ENCODE results near the gene TFPI. TPM values are rescaled to one million over a fixed set of nuclear protein-coding genes. Genes with fewer than 3 reads are reported as not detected.

TFPI gene
- total RNA-seq, 1 experiment from 2014 or later, result 129 TPM

DNA sequence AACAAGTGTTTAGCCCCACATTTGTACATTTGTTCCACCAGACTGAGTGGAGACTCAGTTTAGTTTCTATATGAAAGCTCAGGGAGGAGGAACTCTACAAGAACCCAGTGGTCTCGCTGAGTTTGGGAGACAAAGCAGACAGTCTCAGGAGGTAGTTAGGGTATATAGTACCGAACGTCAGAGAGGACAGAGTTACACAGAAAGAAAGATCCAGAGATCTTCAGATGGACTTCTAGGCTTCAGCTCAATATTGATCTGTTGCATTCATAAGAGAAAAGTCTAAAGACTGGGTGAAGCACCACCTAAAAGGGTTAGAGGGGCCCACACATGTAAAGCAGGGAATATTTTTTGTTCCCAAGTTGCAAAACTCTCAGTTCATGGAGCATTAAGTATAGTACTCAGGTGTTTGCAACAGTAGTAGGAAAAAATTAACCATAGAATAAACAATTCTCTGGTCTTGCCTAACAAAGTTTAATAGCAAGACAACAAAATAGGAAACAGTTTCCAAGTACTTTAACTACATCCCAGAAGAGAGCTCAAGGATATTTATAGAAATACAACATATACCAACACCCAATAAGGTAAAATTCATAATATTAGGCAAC lies 4.2 kb downstream of the TFPI start:
- BruUV-seq (replicated peaks), result no TSS peak
- H3K4me3 ChIP-seq (ENCODE audit: low read depth in 2 of 2, low read length in 2 of 2), result peak overlapping the region; percentile 27 to 44
- POLR2A ChIA-PET, result interaction anchor here (0.6 to 1.6 kb wide), 2 partner anchors 16 to 50 kb away, joined by 4 to 5 read pairs; no protein-coding TSS in a partner anchor
- peaks cover 74% of the 10 kb centered on the region for H3K4me1 ChIP-seq (ENCODE audit: control insufficient read depth, insufficient read depth, low read length)
- intact Hi-C loops (cut with micrococcal nuclease; ENCODE audit: unreplicated experiment) (no loop called here), in situ Hi-C loops (cut with HindIII; ENCODE audit: low pct_unique_long_range_greater_than_20kb, low sequenced_read_pairs) (no loop called here)
- no peaks in the 10 kb centered on the region for H3K9me3 ChIP-seq (ENCODE audit: control insufficient read depth, insufficient read depth, low read depth, low read length)
- DNase-seq (ENCODE audit: low read depth, low spot score) (no peak), ATAC-seq (no peak; the same call in 1 of the 2 replicates)
- H3K27me3 ChIP-seq (ENCODE audit: control insufficient read depth, insufficient read depth, low read length), result no peaks in the 10 kb centered on the region
- no peak for TF ChIP-seq SIN3A (IDR thresholded peaks at IDR 0.05; ENCODE audit: borderline replicate concordance, insufficient read depth, low read depth, low read length)
- no peak for TF ChIP-seq POLR2AphosphoS5 (IDR thresholded peaks at IDR 0.05; ENCODE audit: low read depth, low read length)
- TF ChIP-seq REST (IDR thresholded peaks at IDR 0.05; ENCODE audit: insufficient read depth in 1 of 2, low read depth in 2 of 2, low read length in 1 of 2), result no peak
- no peak for TF ChIP-seq TCF7L2 (IDR thresholded peaks at IDR 0.05; ENCODE audit: low read depth, low read length)
- TF ChIP-seq, protein P1, sequence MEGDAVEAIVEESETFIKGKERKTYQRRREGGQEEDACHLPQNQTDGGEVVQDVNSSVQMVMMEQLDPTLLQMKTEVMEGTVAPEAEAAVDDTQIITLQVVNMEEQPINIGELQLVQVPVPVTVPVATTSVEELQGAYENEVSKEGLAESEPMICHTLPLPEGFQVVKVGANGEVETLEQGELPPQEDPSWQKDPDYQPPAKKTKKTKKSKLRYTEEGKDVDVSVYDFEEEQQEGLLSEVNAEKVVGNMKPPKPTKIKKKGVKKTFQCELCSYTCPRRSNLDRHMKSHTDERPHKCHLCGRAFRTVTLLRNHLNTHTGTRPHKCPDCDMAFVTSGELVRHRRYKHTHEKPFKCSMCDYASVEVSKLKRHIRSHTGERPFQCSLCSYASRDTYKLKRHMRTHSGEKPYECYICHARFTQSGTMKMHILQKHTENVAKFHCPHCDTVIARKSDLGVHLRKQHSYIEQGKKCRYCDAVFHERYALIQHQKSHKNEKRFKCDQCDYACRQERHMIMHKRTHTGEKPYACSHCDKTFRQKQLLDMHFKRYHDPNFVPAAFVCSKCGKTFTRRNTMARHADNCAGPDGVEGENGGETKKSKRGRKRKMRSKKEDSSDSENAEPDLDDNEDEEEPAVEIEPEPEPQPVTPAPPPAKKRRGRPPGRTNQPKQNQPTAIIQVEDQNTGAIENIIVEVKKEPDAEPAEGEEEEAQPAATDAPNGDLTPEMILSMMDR (IDR thresholded peaks at IDR 0.05), result no peak
- peak overlapping the region; percentile 98 for H3K27ac ChIP-seq (ENCODE audit: low read length)
- peaks cover 21% of the 10 kb centered on the region for H3K36me3 ChIP-seq (ENCODE audit: control insufficient read depth, insufficient read depth, low read length)
- CTCF ChIA-PET, result interaction anchor here (1.0 kb wide), 1 partner anchor 50 kb away, joined by 4 read pairs; no protein-coding TSS in a partner anchor

GRCh38 chr2:187549193-187549592 lies 5.0 kb downstream of the TFPI start:
- ChIA-PET CTCF (interaction anchor here (1.0 kb wide), 1 partner anchor 49 kb away, joined by 4 read pairs; no protein-coding TSS in a partner anchor), POLR2A (interaction anchor here (0.6 to 1.6 kb wide), 4 partner anchors 15 to 1237 kb away, joined by 3 to 5 read pairs (median 4); no protein-coding TSS in a partner anchor)
- Histone ChIP-seq H3K4me3 (ENCODE audit: low read depth in 2 of 2, low read length in 2 of 2) (no peak overlapping the region; a peak in 2 of 4 replicates), H3K36me3 (ENCODE audit: control insufficient read depth, insufficient read depth, low read length) (peaks cover 21% of the 10 kb centered on the region), H3K9me3 (ENCODE audit: control insufficient read depth, insufficient read depth, low read depth, low read length) (no peaks in the 10 kb centered on the region), H3K27ac (ENCODE audit: low read length) (peak overlapping the region; percentile 98), H3K4me1 (ENCODE audit: control insufficient read depth, insufficient read depth, low read length) (peaks cover 69% of the 10 kb centered on the region), H3K27me3 (ENCODE audit: control insufficient read depth, insufficient read depth, low read length) (no peaks in the 10 kb centered on the region)
- intact Hi-C loops (cut with micrococcal nuclease; ENCODE audit: unreplicated experiment) (no loop called here), in situ Hi-C loops (cut with HindIII; ENCODE audit: low pct_unique_long_range_greater_than_20kb, low sequenced_read_pairs) (no loop called here)
- ATAC-seq, result no peak
- TF ChIP-seq POLR2AphosphoS5 (IDR thresholded peaks at IDR 0.05; ENCODE audit: low read depth, low read length) (no peak), TCF7L2 (IDR thresholded peaks at IDR 0.05; ENCODE audit: low read depth, low read length) (no peak), SIN3A (IDR thresholded peaks at IDR 0.05; ENCODE audit: borderline replicate concordance, insufficient read depth, low read depth, low read length) (no peak), REST (IDR thresholded peaks at IDR 0.05; ENCODE audit: insufficient read depth in 1 of 2, low read depth in 2 of 2, low read length in 1 of 2) (no peak)
- TF ChIP-seq, protein P1 (IDR thresholded peaks at IDR 0.05), result no peak
- BruUV-seq (replicated peaks), result no TSS peak
- no peak for DNase-seq (ENCODE audit: low read depth, low spot score)

Measured in Panc1 (cell line).